LNCaP clone FGC (cell line): ENCODE results near the gene FNBP1L.

Source experiments
- DNase-seq: peaks from one replicate; pipeline ENCODE4 v3.0.0-alpha.2; 2011; ENCODE audit warnings: low read depth
- H3K4me3 ChIP-seq: 2 replicates; pipeline ENCODE4 v1.5.1; 2011; ENCODE audit warnings: mild to moderate bottlenecking, low read depth, low read length, control low read depth
- TF ChIP-seq, protein P1 (sequence below): IDR thresholded peaks from 2 replicates; pipeline ENCODE4 v1.5.1; 2012; ENCODE audit warnings: mild to moderate bottlenecking; ENCODE audit not compliant: control insufficient read depth, insufficient read depth; ENCODE audit errors: extremely low read depth

Gene FNBP1L

DNA sequence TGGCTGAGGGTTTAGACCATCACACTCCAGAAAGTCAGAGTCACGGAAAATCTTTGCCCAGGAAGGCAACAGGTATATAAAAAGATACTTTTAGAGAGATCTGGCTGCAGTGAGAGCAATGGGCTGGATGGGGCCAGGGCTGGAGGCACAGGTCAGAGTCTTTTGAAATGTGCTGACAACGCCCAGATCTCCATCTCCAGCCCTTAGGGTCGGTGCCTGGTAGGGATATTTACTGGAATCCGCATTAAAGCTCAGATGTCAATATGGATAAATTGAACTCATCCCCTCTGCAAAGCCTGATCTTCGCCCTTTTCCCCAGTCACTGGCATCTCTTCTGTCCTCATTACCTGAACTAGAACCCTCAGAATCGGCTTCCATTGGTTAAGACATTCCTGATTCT is 151.6 kb downstream of the FNBP1L start:
- H3K4me3 ChIP-seq: no peak overlapping the region
- DNase-seq: no peak
- TF ChIP-seq, protein P1, sequence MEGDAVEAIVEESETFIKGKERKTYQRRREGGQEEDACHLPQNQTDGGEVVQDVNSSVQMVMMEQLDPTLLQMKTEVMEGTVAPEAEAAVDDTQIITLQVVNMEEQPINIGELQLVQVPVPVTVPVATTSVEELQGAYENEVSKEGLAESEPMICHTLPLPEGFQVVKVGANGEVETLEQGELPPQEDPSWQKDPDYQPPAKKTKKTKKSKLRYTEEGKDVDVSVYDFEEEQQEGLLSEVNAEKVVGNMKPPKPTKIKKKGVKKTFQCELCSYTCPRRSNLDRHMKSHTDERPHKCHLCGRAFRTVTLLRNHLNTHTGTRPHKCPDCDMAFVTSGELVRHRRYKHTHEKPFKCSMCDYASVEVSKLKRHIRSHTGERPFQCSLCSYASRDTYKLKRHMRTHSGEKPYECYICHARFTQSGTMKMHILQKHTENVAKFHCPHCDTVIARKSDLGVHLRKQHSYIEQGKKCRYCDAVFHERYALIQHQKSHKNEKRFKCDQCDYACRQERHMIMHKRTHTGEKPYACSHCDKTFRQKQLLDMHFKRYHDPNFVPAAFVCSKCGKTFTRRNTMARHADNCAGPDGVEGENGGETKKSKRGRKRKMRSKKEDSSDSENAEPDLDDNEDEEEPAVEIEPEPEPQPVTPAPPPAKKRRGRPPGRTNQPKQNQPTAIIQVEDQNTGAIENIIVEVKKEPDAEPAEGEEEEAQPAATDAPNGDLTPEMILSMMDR: no peak

DNA sequence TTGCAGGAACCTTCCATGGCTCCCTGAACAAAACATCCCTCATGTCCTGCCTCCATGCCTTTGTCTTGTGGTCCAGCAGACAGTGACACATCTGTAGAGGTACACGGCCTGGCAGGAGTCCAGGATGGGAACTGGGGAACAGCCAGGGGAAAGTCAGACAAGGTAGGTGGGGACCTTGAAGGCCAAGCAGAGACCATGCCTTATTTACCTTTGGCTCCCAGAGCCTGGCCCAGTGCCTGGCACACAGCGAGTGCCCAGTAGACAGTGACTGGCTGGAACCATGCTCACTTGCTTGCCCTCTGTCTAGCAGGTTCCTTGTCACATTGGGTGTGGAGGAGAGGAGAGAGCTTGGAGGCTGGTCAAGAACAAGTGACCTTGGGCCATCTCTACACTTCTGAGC is 152.7 kb downstream of the FNBP1L start:
- no peak for DNase-seq
- H3K4me3 ChIP-seq: no peak overlapping the region
- TF ChIP-seq, protein P1: no peak

DNA sequence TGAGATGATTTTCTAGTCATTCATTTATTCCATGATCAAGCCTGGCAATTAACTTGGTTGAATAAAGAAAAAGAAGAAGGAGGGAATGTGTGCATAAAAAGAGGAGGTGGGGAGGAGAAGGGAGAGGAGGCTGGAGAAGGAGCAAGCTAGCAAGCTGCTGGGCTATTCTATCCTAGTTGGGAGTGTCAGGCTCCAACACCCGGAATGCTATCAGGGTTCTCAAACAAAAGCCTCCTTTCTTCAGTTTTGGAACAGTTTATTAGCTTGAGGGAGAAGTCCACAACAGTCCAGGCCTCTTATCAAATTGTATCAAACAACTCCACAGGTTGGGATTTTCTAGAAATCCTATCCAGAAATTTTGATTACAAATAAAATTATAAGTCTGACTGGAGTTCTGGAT is 153.8 kb downstream of the FNBP1L start:
- TF ChIP-seq, protein P1: no peak
- no peak overlapping the region for H3K4me3 ChIP-seq
- no peak for DNase-seq

GRCh38 chr1:93602101-93602500 is 154.2 kb downstream of the FNBP1L start:
- DNase-seq: no peak
- TF ChIP-seq, protein P1: no peak
- no peak overlapping the region for H3K4me3 ChIP-seq

DNA sequence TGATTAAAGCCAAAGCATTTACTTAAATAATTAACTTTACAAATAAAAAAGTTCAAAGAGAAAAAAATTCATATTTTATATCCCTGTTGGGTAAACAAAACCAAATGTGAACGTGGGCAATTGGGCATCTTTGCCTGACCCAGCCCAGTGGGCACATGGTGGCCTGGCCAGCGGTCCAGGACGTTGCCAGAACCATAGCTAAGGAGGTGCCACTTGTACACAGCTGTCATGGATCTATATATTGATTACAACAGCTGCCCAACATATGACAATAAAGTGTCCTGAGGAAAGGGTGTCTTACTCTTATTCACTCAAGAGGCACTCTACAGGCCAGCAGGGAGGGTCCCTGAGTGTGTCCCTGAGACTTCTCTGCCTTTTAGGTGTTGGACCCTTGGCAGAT is 155.2 kb downstream of the FNBP1L start:
- TF ChIP-seq, protein P1: no peak
- H3K4me3 ChIP-seq: no peak overlapping the region
- DNase-seq: no peak

- no peak overlapping the region for H3K4me3 ChIP-seq
- no peak for DNase-seq
- TF ChIP-seq, protein P1: no peak
Measured at GRCh38 chr1:93603601-93604000, 155.7 kb downstream of the FNBP1L start.
